Adrenal gland (tissue), 5 donors: ENCODE results near the gene NECTIN1.

Experiments
- CTCF ChIP-seq, 6 experiments: fragments of 450-650 bp in 4 of 6; fragments of 200-600 bp in 2 of 6; sonication (generic) in 1 of 6; IDR thresholded peaks; 1 replicate in 5 of 6; 2 replicates in 1 of 6; pipeline versions ENCODE4 v1.5.1 to v1.8.0; 2016 to 2021; ENCODE audit warnings: antibody characterized with exemption in 6 of 6, mild to moderate bottlenecking in 2 of 6, moderate library complexity in 1 of 6
- POLR2A ChIP-seq, 2 donors: fragments of 450-650 bp; IDR thresholded peaks; one replicate each; pipeline ENCODE4 v1.6.1; 2017; ENCODE audit warnings: antibody characterized with exemption in 2 of 2, mild to moderate bottlenecking in 2 of 2, moderate library complexity in 1 of 2
- donor health status: DM: no; HTN: no; CAD: no.

GRCh38 chr11:119696378-119697222, 32.4 kb downstream of the NECTIN1 start:
- no peak for TF ChIP-seq CTCF (IDR thresholded peaks at IDR 0.05)
- no peak for TF ChIP-seq POLR2A (IDR thresholded peaks at IDR 0.05)
